Middle frontal gyrus (tissue), 1 donor: Measurements from ENCODE around the gene SYNE2.
"Not testable (repeated sequence)": the region's sequence is repeated elsewhere in the genome, so short reads cannot be mapped to it uniquely, and the experiment has no call there.

Experiments
- DNase-seq: peaks from one replicate; pipeline ENCODE4 v3.0.0-alpha.2; 2015; ENCODE audit warnings: low spot score; ENCODE audit errors: extremely low spot score

Gene SYNE2

DNA sequence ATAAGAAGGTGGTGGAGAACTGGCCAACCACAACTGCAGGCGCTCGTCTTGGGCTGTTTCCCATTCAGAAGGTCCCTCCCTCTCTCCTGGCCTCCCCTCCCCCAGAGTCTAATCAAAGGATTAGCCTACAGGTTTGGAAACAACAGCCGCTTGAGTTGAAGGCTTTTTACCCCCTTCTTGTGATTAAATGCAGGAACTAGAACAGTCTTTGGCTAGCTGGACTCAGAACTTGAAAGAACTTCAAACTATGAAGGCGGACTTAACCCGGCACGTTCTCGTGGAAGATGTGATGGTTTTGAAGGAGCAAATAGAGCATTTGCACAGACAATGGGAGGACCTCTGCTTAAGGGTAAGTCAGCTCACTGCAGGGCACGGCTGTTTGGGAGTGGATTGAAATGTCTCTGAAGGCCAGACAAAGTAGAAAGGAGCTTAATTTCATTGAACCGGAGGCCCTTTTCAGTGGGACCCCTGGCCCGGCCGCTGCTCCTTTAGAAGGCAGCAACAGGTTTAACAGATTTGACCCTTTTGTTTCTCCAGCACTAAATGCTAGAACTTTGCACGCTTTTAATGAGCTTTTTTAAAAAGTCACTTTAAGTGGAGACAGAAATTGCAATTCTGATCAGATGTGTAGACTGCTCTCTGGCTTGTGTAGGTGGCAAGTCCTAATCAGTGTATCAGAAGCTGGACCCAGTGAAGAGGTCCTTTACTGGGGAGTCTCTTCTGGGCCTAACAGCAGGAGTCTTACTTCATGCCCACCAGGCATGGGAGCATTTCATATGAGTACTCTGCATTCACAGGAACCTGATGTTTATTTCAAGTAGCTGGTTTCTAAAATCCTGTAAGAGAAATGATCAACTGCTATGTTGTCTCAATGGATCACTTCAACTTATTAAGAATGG, 333.7 kb downstream of the SYNE2 start:
- no peak for DNase-seq

DNA sequence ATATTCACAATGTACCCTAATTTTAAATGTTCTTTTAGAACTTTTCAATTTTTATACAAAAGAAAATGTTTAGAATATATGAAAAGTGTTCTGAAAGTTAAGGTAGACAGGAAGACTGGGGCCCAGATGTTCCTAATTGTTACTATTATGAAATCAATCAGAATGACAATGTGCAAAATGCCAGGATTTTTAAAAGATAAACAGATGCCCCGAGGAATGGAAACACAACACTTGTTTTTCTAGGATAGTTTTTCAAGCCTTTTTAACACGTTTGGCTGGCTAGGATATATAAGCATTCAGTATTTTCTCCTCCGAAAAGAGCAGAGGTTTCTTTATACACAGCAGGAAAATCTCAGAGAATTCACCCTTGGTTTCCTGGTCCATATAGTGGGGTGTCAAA, 334.5 kb downstream of the SYNE2 start:
- no peak for DNase-seq

DNA sequence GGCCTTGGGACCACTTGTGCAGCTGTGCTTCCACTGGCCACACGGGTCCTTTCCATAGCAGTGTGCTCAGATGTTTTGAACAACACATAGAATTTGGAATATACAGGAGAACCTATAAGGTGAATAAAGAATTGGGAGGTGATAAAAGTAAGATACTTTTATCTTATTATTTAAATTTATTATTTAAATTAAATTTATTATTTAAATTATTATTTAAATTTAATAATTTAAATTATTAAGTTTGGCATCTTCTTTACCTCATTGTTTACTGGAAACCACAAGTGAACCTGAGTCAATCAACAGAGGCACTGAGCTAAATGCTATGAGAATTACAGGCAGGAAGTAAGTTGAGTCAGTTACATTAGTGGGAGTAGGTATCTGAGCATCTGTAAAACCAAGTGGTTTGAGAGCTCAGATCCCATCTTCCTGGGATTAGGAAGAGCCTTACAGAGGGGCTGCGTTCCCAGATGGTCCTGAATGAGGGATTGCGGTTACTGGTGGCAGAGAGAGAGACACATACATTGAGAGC, 338.2 kb downstream of the SYNE2 start:
- DNase-seq: no peak

DNA sequence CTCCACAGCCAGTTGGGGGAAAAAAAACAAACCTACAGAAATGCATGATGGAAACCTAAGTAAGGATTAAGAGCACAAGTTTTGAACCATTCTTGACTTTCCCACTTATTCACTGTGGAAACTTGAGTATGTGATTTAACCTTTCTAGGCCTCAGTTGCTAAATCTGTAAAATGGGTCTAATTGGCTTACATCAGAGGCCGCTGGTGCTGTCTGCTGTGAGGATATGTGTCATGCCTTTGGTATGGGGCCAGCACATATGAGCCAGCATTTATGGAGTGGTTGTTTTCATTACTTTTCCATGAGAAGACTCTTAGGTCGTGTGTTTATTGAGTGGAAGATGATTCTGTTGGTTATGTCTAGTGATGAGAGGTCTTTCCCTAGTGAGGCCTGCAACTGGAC, 339.0 kb downstream of the SYNE2 start:
- no peak for DNase-seq

DNA sequence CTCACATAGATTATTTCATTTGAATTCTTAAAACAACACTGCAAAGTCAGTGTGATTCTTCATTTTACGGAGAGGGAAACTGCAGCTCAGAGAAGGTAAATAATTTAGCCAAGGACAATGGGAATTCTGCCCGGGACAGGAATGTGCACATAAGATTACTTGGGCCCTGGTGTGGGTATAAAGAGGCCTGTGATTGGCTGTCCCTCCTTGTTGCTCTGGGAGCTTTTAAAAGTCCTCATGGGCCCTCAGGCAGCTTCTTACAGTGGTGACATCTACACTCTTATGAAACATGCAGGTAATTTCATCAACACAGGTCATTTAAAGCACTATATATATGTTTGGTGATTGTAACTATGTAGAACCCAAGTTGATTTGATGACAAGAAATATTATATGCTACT, 341.0 kb downstream of the SYNE2 start:
- no peak for DNase-seq

DNA sequence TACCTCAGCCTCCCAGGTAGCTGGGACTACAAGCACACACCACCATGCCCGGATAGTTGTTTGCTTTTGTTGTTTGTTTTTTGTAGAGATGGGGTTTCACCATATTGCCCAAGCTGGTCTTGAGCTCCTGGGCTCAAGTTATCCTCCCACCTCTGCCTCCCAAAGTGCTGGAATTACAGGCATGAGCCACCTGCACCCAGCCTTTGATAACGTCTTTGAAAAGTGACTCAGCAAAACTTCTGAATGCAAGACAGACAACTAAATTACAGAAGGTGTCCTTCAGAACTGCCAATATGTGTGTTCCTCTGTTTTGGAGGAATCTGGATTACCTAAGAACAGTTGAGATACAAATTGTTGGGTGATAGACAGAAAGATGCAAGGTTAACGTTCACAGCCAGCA, 341.6 kb downstream of the SYNE2 start:
- DNase-seq: no peak

DNA sequence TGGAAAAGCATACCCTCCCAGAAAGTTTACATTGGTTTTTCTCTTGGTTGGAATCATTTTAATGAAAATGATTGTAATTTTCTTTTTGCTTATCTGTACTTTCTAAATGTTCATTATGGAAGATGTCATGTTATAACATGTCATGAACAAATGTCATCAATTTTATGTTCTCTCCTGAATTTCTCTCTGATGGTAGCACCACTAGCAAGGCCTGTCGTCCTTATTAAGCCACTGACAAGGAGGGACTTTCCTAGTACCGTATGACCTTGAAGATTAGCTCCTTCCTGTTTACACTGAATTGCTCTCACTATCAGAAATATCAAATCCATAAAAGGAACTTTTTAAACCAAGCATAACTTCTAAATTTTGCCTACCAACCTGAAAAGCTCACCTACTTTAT, 342.4 kb downstream of the SYNE2 start:
- DNase-seq: no peak

DNA sequence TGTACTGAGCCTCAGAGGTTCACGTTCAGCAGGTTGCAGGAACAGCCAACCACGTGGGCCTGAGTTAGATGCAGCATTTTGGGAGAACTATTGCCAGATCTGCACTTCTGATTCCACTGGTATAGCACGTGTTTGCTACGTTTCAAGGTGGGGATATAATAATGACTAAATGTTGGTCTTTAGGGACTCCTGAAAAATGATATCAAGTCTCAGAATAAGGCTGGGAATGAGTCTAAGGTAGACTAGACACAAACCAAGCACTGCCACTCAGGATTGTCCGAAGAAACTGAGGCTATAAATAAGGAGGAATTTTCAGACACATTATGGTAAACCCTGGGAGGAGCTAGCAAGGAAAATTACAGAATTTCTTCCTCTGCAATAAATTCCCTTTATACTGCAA, 343.3 kb downstream of the SYNE2 start:
- DNase-seq: no peak

DNA sequence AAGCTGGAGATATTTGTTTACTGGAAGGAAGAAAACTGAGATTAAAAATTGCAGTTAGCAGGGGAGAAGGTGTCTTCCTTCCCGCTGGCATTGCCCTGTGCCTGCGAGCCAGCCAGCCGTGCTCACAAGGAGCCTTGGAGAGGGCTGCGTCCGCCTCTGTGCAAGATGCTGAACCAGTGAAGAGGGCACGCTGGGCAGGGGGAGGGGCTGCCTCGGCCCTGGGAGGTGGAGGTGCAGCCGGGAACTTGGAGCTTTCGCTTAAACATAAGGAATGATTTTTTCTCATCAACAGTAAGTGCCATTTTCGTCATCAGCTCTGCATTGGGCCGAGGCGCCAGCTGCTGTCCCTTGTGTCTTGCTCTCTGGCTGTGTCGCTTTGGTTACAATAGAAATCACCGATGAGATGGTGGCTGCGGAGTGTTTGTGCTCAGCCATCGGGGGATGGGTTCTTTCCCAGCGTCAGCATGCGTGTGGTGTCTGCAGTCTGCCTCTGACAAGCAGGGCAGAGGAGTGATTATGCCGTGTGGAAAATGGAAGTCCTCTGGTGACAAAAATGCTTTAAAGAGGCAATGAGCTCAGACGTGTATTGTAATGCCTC, 344.1 kb downstream of the SYNE2 start:
- peak; percentile 66 for DNase-seq

DNA sequence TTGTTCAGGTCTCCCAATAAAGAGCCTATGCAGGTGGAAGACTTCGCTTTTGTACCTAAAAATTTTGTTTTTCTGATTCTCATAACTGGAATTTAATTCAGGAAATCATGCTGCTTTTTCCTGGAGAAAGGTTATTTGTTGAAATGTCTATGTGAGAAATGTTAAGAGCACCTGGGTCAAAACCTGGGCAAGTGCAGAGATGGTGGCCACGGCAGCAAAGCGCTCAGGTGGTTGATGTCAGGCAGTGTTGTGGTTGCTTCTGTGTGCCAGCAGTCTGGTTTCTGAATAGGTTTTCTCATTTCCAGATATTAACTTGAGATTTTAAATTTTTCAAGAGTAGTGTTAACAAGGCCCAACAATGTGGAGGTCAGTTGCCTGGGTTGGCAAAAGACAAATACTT, 345.2 kb downstream of the SYNE2 start:
- DNase-seq: no peak

DNA sequence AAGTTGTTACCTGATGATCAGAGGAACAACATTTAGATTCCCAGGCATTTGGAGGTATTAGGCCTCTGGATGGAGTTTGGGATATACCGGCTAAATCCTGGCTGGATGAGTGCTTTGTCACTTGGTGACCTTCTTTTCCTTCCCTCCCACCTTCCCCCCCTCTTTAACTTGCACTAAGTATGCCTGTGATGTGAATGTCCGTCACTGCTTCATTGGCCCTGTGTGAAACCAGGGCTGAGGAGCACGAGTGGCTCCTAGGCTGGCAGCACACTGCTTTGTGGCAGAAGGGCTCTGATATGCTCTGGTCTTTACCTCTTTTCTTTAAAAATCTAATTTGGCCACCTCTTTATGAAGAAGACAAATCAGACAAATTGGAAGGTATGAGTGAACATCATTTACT, 345.7 kb downstream of the SYNE2 start:
- no peak for DNase-seq

DNA sequence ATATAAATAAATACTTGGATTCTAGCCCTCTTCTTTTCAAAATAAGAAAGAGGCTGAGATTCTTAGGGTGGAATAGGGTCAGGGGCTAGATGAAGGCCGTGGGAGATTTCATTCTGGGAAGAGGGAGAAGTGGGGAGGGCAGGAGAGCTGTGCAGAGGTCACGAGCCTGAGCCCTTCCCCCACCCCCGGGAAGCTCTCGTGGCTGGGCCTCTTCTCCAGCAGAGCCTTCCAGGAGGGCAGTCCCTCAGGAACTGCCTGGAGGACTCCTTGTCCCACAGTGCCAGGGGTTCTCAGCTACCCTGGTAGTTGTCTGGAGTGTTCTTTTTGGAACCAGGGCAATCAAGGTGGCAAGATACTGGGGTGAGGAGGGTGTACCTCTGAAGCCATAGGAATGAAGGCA, 347.4 kb downstream of the SYNE2 start:
- DNase-seq: no peak

DNA sequence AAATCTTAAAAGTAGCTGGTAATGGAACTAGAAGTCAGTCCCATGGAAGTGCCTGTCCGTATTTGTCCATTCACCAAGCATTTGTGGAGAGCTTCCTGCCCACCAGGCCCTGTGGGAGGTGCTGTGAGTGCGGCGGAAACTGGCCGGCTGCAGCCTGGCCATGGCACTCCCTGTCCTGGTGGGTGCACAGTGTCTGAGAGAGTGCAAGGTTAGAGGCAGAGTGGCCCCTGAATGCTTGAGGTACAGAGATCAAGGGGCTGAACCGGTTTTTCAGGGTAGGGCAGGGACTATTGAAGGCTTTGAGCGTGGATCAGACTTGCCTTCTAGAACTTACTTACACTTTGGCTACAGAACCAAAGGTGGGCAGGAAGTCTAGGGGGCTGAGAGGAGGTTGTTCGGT, 348.5 kb downstream of the SYNE2 start:
- DNase-seq: no peak

DNA sequence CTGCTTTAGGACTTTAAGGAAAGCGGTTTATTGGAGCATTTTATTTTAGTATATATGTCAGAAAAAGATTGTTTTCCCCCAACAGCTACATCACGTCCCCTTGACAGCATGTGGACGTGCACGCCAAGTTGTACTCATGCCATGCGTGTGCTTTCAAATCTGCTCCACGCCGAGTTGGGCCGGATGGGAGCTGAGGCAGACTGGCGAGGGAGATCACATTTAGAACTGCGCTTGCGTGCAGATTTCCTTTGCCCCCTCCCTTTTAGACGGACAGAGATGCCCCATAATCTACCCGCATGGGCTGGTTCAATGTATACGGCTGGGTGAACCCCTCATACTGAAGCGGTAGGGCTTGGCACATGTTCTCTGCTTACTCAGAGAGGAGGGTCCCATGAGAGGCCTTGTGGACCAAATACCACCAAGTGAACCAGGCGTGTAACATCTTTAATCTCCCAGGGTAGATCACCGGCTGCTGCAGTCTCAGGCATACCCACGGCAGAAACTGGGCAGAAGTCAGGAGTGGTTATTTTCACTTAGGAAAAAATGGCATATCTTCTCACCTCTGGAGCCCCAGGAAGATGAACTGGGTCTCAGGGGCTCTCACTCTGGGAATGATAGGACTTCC, 349.2 kb downstream of the SYNE2 start:
- DNase-seq: no peak

DNA sequence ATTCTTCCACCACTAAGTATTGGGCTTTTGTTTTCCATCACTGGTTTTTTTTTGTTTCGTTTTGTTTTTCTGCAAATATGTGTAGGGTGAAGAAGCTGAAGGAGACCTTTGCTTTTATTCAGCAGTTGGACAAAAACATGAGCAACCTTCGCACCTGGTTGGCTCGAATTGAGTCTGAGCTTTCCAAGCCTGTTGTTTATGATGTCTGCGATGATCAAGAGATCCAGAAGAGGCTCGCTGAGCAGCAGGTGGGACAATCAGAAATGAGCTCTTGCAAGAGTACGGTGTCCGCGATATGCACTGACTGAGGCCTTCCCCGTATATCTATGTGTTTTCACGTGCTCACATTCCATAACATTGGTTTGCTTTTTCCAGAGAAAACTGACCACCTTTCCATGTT, 349.9 kb downstream of the SYNE2 start:
- DNase-seq: no peak

DNA sequence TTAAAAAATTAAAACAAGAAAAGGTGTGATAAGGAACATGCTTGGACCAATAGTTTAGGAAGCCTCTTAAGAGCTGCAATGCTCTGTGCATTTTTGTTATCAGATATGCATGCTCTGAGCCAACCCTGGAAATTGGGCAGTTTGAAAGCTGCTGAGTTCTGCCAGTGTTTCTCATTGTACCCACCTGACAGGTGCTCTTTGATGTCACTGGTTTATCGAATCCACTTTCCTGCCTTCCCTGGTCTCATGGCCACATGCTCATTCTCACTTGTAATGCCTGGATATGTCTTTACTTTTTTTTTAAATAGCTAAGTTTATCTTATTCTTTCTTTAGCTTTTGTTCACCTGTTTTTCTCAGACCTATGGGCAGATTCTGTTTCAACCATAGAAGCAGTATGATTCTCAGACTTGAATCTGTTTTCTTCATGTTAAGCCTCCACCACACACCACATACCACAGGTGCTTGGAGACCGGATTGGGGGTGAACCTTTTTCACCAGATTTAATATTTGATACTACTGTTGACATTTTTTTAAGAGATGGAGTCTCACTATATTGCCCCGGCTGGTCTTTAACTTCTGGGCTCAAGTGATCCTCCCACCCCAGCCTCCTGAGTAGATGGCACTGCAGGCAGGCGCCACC, 350.7 kb downstream of the SYNE2 start:
- no peak for DNase-seq

DNA sequence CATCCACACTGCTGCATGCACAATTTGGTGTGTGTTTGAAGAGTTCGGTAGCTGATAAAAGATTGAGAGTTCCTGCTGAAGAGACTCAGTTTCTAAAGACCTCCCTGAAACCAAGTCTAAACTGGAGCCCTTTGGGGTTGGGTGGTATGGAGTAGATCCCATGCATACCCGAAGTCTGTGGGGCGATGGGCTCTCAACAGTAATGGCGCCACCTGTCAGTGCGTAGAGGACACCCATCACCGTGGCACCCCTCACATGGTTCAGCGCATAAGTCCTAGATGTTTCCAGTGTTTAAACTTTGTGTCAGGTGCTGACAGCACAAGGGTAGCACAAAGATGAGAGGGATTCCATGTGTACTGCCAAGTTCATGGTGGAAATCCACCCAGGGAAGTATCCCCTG, 355.5 kb downstream of the SYNE2 start:
- DNase-seq: no peak

DNA sequence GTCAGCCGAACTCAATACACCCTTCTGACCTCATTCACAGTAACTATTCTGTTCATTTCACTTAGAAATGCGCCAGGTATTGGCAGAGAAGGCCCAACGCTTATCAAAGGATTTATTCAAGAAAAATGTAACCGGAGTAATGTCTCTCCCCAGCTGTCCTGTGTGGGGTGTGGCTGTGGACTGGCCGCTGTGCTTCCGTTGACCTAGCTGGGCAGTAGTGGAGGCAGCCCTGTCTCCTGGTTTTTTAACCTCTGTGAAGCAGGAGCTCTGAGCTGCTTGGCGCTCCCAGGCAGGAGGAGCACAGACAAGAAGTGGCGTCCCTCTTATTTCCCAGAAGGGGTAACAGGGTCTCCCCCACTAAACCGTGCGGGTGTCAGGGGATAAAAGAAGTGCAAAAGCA, 356.2 kb downstream of the SYNE2 start:
- no peak for DNase-seq

DNA sequence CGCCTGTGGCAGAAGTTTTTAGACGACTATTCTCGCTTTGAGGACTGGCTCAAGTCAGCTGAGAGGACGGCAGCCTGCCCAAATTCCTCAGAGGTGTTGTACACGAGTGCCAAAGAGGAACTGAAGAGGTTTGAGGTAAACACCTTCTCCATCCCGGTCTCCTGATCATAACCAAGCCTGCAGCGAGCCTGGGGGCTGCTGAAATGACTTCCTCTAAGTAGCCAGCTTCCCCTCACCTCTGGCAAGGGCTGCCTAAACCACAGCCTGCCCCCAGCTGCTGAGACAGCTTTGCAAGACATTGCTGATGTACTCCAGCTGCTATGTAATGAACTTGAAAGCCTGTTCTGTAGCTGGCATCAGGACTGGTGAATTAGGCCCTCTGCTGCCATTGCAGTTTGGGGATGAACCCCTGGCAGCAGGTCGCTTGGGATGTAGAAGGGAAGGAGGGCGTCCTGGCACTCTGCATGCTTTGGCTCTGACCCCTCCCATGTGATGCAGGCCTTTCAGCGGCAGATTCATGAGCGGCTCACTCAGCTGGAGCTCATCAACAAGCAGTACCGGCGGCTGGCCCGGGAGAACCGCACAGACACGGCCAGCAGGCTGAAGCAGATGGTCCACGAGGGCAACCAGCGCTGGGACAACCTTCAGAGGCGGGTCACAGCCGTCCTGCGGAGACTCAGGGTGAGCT, 356.8 kb downstream of the SYNE2 start:
- no peak for DNase-seq

DNA sequence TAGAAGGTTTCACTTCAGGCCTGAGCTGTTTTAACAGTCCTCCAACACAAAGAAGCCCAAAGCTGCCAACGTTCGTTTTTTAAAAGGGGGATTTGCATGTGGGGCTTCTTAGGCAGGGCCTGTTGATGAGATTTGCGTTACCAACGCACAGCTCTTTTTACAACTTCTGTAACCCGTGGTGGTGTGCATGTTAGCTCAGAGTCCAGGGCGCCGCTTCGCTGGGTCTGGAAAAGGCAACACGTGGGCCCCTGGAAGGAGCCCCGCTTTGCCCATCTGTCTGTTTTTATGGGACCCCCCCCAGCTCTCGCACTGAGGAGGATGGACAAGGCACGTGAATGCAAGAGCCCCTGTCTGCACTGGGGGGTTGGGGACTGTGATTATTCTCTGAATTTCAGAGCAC, 357.4 kb downstream of the SYNE2 start:
- no peak for DNase-seq

DNA sequence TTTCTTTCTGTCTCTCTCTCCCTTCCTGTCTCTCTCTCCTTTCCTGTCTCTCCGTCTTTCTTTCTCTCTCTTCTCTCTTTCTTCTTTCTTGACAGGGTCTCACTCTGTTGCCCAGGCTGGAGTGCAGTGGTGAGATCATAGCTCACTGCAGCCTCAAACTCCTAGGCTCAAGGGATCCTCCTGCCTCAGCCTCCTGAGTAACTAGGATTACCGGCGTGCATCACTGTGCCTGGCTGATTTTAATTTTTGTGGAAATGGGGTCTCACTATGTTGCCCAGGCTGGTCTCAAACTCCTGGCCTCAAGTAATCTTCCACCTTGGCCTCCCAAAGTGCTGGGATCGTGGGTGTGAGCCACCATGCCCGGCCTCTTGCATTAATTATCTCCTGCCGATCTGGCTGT, 358.1 kb downstream of the SYNE2 start:
- not testable (repeated sequence) for DNase-seq
